Astrocyte of the cerebellum (primary cell): Measurements from ENCODE around the gene MGAT5B.

Source experiments
- DNase-seq: peaks from one replicate; pipeline ENCODE4 v3.0.0-alpha.2; 2011; ENCODE audit warnings: low read depth
- H3K4me3 ChIP-seq: 2 replicates; pipeline ENCODE4 v1.5.1; 2011; ENCODE audit warnings: mild to moderate bottlenecking, low read depth, low read length, moderate library complexity
- in situ Hi-C: cut with HindIII; loops from 2 replicates; pipeline ENCODE4 v1.10.0; 2017; ENCODE audit warnings: low sequenced_read_pairs
- TF ChIP-seq, protein P1 (sequence below): IDR thresholded peaks from 2 replicates; pipeline ENCODE4 v1.5.1; 2012; ENCODE audit warnings: low read length, low read depth, moderate library complexity, mild to moderate bottlenecking; ENCODE audit errors: missing control alignments

Gene MGAT5B

DNA sequence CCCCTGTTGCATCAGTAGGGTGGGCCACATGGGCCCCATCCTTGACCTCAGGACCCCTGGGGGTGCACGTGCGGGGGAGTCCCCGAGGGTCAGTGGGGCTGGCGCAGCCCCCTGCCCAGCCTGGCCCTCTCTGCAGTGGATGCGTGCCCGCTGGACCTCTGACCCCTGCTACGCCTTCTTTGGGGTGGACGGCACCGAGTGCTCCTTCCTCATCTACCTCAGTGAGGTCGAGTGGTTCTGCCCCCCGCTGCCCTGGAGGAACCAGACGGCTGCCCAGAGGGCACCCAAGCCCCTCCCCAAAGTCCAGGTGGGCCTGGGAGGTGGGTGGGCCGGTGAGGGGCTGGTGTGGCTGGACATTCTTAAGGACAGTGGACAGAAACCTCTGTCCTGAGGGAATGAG, 35.9 kb downstream of the MGAT5B start:
- TF ChIP-seq, protein P1, sequence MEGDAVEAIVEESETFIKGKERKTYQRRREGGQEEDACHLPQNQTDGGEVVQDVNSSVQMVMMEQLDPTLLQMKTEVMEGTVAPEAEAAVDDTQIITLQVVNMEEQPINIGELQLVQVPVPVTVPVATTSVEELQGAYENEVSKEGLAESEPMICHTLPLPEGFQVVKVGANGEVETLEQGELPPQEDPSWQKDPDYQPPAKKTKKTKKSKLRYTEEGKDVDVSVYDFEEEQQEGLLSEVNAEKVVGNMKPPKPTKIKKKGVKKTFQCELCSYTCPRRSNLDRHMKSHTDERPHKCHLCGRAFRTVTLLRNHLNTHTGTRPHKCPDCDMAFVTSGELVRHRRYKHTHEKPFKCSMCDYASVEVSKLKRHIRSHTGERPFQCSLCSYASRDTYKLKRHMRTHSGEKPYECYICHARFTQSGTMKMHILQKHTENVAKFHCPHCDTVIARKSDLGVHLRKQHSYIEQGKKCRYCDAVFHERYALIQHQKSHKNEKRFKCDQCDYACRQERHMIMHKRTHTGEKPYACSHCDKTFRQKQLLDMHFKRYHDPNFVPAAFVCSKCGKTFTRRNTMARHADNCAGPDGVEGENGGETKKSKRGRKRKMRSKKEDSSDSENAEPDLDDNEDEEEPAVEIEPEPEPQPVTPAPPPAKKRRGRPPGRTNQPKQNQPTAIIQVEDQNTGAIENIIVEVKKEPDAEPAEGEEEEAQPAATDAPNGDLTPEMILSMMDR, result no peak
- in situ Hi-C loops, result no loop called here
- no peak for DNase-seq
- H3K4me3 ChIP-seq, result no peak overlapping the region

DNA sequence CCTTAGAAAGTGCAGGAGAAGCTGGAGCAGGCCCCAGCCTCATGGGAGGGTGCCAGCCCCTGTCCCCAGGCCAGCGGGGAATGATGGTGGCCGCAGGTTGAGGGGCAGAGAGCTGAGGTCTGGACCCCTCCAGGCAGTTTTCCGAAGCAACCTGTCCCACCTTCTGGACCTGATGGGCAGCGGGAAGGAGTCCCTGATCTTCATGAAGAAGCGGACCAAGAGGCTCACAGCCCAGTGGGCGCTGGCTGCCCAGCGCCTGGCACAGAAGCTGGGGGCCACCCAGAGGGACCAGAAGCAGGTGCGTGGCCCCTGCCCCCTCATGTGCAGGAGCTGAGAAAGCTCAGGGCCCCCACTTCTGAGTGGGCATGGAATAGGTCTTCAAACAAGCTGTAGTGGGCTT, 36.8 kb downstream of the MGAT5B start:
- in situ Hi-C loops, result no loop called here
- TF ChIP-seq, protein P1, result no peak
- H3K4me3 ChIP-seq, result no peak overlapping the region
- no peak for DNase-seq

DNA sequence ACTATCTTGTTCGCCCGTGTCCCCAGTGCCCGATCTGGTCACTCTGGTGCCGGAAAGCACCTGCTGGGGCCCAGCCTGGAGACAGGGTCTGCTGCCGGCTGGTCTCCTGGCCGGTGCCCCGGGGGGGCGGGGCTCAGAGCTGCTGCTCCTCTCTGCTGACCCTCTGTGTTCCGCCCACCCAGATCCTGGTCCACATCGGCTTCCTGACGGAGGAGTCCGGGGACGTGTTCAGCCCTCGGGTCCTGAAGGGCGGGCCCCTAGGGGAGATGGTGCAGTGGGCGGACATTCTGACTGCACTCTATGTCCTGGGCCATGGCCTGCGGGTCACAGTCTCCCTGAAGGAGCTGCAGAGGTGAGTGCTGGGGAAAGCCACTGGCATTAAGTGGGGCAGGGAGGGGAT, 37.6 kb downstream of the MGAT5B start:
- in situ Hi-C loops, result no loop called here
- DNase-seq, result no peak
- TF ChIP-seq, protein P1, result no peak
- no peak overlapping the region for H3K4me3 ChIP-seq

DNA sequence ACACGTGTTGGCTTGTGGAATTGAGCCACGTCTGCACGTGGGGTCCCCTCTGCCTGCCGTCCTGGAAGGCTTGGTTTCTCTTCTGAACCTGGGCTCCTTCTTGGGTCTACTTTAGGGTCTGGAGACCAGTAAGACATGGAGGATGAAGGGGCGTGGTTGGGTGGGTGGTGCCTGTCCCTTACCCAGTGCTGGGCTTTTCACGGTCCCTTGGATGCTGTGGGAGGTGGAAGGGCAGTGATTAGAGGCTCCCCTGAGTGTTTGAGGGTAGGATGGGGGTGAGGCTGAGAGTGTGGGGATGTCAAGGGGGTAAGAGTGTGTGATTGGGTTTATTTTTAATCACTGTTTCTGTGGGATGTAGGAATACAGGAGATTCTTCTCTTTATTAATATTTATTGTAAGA, 38.3 kb downstream of the MGAT5B start:
- H3K4me3 ChIP-seq, result no peak overlapping the region
- no peak for DNase-seq
- TF ChIP-seq, protein P1, result no peak
- in situ Hi-C loops, result no loop called here

DNA sequence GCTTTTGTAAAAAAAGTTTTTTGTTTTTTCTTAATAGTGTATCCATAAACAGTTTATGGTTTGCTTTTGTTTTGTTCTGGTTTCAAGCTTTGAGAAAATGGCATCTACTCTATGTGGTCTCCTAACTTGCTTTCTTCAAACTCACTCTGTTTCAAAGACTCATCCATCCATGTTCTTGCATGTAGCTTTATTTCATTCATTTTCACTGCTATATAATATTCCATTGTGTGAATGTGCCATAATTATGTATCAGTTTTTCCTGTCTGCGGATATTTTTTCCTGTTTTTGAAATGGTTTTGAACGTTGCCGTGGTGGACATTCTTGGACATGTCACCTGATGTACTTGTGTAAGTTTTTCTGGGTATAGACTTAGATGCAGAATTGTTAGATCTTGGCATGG, 39.1 kb downstream of the MGAT5B start:
- in situ Hi-C loops, result no loop called here
- H3K4me3 ChIP-seq, result no peak overlapping the region
- TF ChIP-seq, protein P1, result no peak
- DNase-seq, result no peak

DNA sequence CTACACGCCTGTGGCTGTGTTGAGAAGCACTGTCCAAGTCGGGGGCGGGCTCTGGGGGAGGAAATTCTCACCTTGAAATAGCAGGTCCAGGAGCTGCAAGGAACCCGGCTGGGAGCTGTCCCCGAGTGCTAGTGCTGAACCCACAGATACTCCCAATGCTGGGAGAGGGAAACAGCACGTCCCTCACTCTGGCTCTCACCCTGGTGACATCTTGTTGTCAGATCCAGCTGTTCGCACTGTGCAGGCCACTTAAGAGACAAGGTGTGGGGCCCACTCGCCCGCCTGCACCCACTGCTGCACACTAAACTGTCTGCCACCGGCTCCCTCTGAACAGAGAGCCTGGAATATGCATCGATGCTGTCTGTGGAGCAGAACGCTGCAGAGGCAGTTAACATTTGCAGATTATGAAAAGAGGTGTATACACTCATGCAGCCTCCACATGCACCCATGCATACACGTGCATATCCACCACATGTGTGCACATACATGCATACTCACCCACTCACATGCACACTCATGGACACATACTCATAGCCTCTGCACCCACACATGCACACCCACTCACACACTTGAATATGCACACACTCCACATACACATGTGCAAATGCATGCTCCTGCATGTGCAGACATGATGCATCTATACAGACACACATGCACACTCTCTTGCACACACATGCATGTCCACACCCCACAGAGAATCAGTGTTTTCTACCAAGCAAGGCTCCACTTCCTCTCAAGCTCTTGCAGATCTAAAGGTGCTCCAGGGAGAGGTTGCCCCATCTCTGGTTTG, 42.0 kb downstream of the MGAT5B start:
- DNase-seq, result peak; percentile 16
- H3K4me3 ChIP-seq, result no peak overlapping the region
- TF ChIP-seq, protein P1, result no peak
- in situ Hi-C loops, result no loop called here
